SK-MEL-5 (cell line): ENCODE data around the gene OR2Z1. TPM values are rescaled to one million over a fixed set of nuclear protein-coding genes. Genes with fewer than 3 reads are reported as not detected.

ENCODE experiments used
- small RNA-seq, 2 experiments: library from RNA; depleted of rRNA; stranded (forward); fragments of <200 nt; gene quantifications; one replicate each; pipeline ENCODE3, GENCODE V24; 2014
- total RNA-seq: library from RNA; depleted of rRNA; stranded (reverse); fragments of >200 nt; shearing (Covaris generic); gene quantifications from 2 replicates; pipeline ENCODE4 v1.2.3, GENCODE V29; 2014; rRNA removed

OR2Z1 gene
- total RNA-seq, 1 experiment from 2014 or later: not detected

Small RNA genes within 50 kb of the gene (small RNA-seq; reads per million reads assigned to genes)
- gene AC012616.1: 0 reads per million in 2 experiments

Other genes with a start within 250 kb of the OR2Z1 start
- gene PRAM1, start 219.0 kb upstream of the OR2Z1 start, total RNA-seq: not detected in 2 replicates
- gene ZNF414, start 207.5 kb upstream of the OR2Z1 start, total RNA-seq: 0.90 and 3.4 TPM in 2 replicates
- 0.05 and 0.27 TPM in 2 replicates for gene MYO1F, start 144.2 kb upstream of the OR2Z1 start, total RNA-seq
- gene ADAMTS10, start 110.9 kb upstream of the OR2Z1 start, total RNA-seq: not detected in 2 replicates
- not detected in 2 replicates for gene NFILZ, start 91.0 kb upstream of the OR2Z1 start, total RNA-seq
- not detected in 2 replicates for gene ACTL9, start 22.8 kb upstream of the OR2Z1 start, total RNA-seq
- gene ZNF558, start 110.7 kb downstream of the OR2Z1 start, total RNA-seq: 21.4 and 24.8 TPM in 2 replicates
- gene MBD3L1, start 110.7 kb downstream of the OR2Z1 start, total RNA-seq: not detected in 2 replicates